IMR-90 (cell line): ENCODE results near the gene WEE1.
A peak's percentile ranks its signal among the peaks of the same experiment; 100 is the strongest.

ENCODE experiments used
- CHD1 ChIP-seq: IDR thresholded peaks from 2 replicates; pipeline ENCODE4 v1.6.1; 2012; ENCODE audit warnings: low read depth, low read length, improper control_type of control experiment
- FOS ChIP-seq: fragments of 150-350 bp; IDR thresholded peaks from 2 replicates; pipeline ENCODE4 v1.6.1; 2016; ENCODE audit warnings: low read depth, low read length
- MAFK ChIP-seq: IDR thresholded peaks from 2 replicates; pipeline ENCODE4 v1.6.1; 2012; ENCODE audit warnings: low read depth, low read length, improper control_type of control experiment
- NFE2L2 ChIP-seq: fragments of 150-350 bp; IDR thresholded peaks from 2 replicates; pipeline ENCODE4 v1.6.1; 2016; ENCODE audit warnings: low read depth, mild to moderate bottlenecking, low read length
- POLR2A ChIP-seq: IDR thresholded peaks from 2 replicates; pipeline ENCODE4 v1.6.1; 2012; ENCODE audit warnings: mild to moderate bottlenecking, low read depth, low read length
- RAD21 ChIP-seq: IDR thresholded peaks from 2 replicates; pipeline ENCODE4 v1.6.1; 2012; ENCODE audit warnings: low read length, improper control_type of control experiment
- SMC3 ChIP-seq: fragments of 150-350 bp; IDR thresholded peaks from 2 replicates; pipeline ENCODE4 v1.6.1; 2016; ENCODE audit warnings: low read depth, mild to moderate bottlenecking, antibody characterized with exemption, low read length, moderate library complexity
- TF ChIP-seq, protein P1 (sequence below): conservative IDR thresholded peaks from 2 replicates; pipeline ENCODE4 v1.5.1; 2012; ENCODE audit warnings: mild to moderate bottlenecking, low read depth, low read length, improper control_type of control experiment
- TF ChIP-seq, protein P2 (sequence below): fragments of 150-350 bp; IDR thresholded peaks from 2 replicates; pipeline ENCODE4 v1.6.1; 2016; ENCODE audit warnings: low read depth, mild to moderate bottlenecking, low read length, moderate library complexity, borderline replicate concordance

DNA sequence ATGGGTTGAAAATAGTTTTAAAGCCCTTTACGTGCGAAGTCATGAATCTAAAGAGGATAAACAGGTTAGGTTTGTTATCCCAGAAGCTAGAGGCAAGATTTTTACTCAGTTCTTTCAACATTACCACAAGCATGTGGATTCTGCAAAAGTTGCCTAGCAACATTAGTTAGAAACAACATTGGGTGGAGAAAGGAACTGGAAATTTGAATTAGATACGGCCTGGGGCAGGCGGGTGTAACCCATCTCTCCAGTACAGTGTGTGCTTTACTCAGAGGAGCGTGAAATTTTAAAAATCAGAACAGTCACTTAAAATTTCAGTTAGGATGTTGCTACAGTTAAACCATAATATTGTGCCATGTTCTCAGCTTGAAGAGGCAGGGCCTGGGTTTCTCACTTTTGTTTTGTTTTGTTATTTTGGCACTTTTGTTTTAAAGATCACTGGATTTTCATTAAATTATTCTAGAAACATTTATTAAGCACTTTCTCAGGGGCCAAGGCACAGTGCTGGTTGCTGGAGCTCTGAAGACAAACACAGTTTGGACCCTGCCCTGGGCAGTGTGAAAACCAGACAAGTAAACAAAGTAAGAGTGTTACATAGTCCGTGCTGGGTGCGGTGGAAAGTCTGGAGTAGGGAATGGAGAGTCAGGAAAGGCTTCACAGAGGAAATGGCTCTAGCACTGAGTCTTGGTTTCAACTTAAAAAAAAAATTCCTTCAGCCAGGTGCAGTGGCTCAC, 4.4 kb upstream of the WEE1 start:
- no peak for TF ChIP-seq SMC3
- TF ChIP-seq POLR2A: peak; percentile 86
- TF ChIP-seq, protein P1, sequence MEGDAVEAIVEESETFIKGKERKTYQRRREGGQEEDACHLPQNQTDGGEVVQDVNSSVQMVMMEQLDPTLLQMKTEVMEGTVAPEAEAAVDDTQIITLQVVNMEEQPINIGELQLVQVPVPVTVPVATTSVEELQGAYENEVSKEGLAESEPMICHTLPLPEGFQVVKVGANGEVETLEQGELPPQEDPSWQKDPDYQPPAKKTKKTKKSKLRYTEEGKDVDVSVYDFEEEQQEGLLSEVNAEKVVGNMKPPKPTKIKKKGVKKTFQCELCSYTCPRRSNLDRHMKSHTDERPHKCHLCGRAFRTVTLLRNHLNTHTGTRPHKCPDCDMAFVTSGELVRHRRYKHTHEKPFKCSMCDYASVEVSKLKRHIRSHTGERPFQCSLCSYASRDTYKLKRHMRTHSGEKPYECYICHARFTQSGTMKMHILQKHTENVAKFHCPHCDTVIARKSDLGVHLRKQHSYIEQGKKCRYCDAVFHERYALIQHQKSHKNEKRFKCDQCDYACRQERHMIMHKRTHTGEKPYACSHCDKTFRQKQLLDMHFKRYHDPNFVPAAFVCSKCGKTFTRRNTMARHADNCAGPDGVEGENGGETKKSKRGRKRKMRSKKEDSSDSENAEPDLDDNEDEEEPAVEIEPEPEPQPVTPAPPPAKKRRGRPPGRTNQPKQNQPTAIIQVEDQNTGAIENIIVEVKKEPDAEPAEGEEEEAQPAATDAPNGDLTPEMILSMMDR: no peak
- peak; percentile 13; the same call in 1 of the 2 replicates for TF ChIP-seq RAD21
- no peak for TF ChIP-seq MAFK
- TF ChIP-seq, protein P2, sequence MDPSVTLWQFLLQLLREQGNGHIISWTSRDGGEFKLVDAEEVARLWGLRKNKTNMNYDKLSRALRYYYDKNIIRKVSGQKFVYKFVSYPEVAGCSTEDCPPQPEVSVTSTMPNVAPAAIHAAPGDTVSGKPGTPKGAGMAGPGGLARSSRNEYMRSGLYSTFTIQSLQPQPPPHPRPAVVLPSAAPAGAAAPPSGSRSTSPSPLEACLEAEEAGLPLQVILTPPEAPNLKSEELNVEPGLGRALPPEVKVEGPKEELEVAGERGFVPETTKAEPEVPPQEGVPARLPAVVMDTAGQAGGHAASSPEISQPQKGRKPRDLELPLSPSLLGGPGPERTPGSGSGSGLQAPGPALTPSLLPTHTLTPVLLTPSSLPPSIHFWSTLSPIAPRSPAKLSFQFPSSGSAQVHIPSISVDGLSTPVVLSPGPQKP: no peak
- peak; percentile 63 for TF ChIP-seq CHD1
- TF ChIP-seq FOS: no peak
- no peak for TF ChIP-seq NFE2L2
